ENCODE data around the gene PDE4D.

The PDE4D gene

DNA sequence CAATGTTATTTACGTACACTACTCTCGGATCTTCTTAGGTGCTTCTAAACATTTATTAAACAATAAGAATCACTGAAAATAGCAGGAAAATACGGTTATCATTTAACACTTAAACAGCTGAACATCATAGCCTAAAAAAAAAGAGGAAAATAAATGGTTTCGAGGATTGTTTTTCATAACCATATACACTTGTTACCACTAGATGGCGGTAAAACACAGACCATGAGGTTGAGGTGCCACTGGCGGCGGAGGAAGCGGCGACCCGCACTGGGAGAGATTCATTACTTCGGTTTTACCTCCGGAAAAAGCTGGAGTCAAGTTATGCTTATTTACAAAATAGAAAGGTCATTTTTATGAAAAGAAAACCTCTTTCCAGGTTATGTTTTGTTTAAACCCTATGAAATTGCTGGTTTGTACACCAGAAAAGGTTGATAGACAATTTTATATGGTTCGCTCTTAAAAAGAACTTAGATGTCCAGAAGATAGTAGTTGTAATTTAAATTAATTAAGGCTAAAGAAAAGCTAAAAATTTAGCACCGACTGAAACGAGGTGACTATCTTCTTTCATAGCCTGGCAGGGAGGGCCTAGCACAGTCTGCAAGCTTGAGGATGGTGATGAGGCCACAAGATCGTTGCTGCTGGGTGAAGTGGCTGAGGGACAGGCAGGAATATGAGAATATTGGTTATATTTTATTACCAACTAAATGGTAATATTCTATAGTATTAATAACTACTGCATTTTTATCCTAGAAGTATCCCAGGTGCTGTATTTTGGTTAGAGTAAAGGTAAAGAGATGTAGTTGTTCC lies 704.9 kb downstream of the PDE4D start:
- peak; percentile 70 for DNase-seq

DNA sequence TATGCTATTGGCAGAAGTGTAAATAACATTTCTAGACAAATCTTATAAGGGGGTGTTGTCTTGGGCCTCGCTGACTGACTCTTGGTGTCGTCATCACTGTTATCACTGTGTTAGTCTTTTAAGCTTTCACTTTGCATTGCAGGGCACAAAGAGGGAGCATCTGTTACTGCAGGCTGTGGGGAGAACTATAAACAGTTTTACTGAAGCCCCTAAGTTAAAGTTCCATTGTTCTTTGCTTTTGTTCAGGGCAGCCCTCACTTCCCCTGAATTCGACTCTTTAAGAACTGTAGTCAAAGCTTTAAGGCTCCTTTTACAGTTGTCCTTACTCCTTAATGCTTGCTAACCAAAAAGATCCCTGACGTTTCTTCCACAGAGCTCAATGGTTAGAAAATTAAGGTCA lies 705.7 kb downstream of the PDE4D start:
- no peak for DNase-seq

DNA sequence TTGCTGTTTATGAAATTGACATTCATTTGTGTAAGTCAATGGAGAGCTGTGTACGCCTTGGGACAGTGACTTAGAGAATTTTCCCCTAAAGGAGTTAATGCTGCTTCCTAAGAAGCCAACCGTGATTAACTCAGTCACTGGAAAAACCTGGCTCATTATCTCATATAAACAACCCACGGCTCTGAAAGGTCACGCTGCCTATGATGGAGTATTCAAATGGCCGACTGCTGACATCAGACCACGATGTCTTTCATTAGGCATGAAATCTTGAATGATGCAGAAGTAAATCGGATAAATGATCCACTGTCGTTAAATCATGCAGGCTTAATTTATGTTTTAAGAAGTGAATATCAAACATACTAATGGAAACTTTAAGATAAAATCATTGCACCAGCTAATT lies 706.9 kb downstream of the PDE4D start:
- no peak for DNase-seq

DNA sequence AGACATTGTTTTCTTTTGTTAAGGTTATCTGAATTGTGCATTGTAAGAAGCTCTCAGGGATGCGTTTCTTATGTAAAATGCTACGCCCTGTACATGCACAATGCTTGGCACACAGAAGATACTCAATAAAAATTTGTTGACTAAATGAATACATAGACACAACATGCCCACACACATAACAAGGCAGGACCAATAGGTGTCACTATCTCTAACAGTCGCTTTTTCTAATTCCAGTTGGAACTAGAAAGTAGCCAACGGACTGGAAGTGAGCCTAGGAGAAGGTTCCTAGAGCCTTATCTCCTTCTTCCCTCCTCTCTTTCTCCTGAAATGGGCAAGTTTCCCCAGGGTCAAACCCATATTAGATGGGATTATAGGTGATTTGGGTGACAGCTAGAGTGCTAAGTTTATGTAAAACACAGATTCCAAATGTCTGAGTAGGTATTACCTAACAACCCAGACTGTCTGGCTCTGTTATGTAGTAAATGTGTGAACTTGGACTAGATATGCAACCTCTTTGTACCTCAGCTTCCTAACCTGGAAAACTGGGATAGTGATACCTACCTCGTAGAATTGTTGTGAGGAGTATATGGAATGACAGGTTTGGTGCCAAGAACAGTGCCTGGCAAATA lies 707.7 kb downstream of the PDE4D start:
- no peak for DNase-seq

DNA sequence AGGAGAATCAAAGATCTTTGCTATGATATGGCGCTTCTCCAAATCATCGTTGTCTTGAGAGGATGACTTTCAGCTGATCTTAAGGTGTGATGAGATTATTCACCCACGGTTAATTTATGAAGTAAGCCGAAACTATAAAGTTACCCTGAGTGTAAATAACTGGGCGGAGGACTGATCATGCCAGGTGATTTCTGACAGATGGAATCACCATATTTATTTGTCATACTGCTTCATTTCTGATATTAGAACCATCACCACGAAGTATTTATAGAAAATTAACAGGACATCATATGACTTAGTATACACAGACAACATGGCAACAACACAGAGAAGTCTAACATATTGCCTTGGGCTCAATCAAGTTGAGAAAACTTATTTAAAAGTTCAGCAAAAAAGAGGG lies 708.8 kb downstream of the PDE4D start:
- DNase-seq = no peak

DNA sequence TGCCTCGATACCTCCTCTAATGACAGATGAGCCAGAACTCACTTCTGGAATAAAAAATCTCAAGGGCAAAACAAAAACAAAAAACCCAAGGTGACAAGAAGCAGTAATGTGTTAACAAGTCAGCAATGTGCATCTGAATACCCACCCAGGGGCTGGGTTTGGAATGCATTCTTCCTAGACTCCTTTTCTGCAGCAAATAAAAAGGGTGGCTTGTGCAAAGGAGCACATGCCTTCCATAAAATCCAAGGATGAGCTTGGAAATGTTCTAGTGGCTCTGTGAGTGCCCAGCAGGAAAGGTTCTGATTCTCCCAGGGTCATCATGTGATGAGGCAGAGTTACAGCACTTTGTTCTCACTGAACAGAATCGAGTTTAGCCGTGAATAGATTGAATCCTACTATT lies 710.8 kb downstream of the PDE4D start:
- no peak for DNase-seq

DNA sequence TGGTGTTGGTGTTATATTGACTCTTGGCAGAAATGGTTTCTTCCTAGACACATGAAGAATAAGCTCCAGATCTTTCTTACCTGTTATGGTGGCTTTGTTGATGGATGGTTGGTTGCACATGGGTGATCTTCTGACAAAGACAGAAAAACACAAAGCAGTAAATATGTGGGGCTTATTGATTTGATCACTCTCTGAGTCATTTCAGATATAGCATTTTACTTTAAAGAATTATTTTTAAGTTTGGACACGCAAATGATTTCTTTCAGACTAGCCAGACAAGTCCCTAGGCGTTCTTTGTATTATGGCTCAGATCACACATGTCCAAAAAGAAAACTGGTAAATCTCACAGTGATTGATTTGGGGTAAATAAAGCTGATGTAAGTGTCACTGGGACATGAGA lies 713.0 kb downstream of the PDE4D start:
- DNase-seq = no peak

DNA sequence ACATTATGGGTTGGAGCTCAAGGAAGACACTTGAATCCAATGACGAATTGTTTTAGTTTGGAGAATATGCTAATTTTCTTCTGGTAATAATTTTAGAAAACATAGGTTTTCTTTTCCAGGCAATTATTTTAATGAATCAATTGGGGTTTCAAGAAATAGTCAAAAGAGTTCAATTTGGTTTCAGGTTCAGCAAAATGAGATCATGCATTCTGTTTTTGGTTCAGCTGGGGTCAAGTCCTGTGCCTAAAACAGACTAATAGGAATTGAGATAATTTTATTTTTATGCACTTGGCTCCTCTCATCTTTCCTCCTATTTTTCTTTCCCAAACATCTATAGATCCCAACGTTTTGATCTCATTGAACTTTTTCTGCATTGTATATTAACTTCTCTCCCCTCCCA lies 713.8 kb downstream of the PDE4D start:
- no peak for DNase-seq

DNA sequence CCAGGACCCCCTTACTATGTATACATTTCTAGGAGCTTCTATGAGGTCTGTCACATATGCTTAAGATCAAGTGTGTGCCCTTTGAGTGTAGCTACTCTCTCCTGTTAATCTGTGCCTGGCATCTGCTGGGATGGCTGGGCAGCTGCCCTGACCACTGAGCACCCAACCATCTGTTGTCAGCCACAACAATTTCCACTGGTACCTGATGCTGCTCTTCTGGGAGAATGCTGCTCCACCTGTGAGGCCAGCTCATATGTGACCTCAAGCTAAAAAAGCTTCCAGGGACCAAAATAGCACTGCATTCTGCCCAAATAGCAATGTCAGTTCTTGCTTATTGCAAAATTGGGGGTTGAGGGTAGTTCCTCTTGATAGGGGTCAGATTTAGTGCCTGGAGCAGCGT lies 715.0 kb downstream of the PDE4D start:
- DNase-seq = no peak

DNA sequence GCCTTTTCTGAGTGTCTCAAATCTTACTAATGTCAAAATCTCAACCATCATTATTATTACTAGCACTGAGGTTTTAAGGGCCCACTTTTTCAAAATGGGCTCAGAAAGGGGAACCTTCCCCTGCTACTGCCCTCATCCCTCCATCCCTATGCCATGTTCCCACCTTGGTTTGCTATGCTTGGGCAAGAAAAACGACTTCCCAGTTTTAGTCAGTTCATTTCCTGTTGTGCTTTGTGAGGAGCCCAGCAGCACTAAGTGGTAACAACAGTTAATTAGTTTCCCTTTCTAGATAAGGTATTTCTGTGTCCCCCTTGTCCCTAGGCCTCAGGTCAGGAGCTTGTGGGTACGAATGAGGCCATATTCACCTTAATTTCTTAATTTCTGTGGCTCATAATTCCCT lies 715.5 kb downstream of the PDE4D start:
- no peak for DNase-seq

DNA sequence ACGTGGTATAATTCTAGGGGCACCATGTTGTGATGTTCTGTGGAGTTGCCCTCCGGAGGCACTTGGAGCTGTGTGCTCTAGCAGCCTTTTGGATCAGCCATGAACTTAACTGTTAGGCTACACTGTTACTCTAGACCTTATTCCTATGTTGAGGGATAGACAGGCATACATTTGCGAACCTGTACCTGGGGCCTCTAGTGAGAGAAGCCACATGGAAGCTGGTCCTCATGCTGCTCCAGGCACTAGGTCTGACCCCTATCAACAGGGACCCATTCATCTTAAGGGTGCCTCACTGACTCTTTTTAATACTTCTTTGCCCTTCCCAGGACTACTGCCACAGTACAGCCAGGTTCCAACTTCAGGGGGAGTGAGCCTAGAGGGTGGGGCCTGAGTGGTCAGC lies 715.9 kb downstream of the PDE4D start:
- no peak for DNase-seq

DNA sequence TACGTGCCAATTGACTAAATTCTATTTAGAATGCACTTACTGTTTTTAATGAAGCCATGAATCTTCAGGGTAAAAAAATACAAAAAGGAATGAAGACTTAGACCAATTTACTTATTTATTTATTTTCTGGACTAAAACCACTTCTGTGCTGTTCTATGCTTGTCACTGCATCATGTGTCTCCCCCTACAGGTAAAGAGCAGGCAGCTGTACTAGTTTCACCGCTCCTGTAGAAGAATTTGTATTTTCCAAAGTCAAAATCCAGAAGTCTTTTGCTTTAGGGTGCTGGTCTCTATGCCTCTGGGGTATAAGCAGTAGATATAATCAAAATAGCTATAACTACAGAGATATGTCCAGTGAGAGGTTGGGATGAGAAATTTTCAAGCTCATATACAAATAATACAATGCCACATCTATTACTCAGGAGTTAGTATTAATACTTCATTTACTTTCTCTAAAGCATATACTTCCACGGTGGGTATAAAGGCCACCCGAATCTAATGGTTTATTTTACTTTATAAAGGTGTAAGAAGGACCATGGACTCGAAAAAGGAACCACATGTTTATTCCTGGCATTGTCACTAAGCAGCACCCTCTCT lies 719.2 kb downstream of the PDE4D start:
- peak; percentile 58 for DNase-seq

DNA sequence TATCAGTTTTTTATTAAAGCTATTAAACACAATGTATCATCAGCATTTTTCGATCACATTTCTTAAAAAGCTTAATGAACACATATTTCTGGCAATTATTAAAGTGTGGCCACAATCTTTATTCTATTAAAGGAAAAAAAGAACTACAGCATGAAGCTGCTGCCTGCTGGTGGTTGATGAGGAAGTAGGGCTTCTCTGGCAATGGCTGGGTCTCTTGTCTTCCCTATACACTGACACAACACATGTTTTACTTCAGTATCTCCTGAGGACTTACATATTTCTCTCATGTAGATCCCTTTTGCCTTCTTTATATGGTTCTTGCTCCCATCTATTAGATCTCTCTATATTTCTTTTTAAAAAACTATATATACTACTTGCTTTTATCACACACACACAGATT lies 719.9 kb downstream of the PDE4D start:
- no peak for DNase-seq

DNA sequence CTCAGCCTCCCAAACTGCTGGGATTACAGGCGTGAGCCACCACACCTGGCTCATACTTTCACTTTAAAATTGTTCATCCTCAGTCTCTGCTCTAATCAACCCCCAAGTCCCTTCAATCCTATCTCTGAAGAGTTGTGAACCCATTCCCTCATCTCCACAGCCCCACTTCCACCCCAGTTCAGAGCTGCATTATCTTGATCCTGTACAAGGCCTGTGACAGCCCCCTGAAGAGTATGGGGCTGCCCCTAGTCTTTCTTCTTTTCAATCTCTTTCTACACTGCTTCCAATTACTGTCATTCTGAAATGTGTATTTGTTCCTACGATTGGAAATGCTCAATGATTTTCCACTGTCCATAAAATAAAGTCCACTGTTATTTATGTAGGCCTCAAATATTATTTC lies 722.4 kb downstream of the PDE4D start:
- DNase-seq = no peak

DNA sequence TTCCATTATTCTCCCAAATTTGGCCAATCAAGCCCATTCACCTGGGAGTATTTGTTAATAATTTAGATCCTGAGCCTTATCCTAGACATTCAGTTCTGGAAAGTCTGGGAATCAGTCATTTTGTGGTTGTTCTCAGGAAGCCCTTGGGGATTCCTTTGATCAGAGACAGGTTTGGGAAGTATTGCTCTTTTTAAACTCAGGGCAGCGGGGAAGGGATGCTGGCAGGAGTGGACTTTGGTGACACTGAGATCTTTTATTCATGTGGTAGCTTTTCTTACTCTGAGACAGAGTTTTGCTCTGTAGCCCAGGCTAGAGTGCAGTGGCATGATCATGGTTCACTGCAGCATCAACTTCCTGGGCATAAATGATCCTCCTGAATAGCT lies 723.8 kb downstream of the PDE4D start:
- DNase-seq = no peak

DNA sequence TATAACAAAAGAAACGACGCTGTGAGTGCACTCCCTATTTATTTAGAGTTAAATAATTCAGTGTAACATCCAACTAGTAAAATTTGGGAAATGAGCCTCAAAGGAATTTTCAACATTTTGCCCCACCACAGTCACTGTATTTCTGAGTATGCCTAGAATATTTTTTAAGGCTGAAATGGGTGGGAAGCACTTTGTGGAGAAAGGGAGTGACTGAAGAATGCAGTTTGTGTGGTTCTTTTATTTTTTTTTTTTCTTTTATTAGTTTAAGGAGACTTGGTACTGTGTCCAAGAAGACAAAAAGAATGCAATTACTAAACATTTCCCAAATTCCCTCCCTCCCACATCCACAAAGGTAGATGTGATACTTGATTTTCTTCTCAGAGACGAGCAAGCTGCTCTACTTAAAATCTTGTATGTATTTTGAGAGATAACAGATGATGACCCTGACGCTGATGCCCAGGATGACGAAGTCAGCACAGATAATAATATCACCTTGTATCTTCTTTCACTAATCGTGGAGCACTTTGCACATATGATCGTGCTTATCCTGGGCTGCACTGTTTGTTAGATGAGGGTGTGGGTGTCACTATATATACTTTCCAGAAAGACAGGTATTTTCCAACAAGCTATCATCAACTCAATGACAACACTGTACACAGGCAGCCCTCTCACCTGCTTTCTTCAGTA lies 724.3 kb downstream of the PDE4D start:
- DNase-seq = no peak

DNA sequence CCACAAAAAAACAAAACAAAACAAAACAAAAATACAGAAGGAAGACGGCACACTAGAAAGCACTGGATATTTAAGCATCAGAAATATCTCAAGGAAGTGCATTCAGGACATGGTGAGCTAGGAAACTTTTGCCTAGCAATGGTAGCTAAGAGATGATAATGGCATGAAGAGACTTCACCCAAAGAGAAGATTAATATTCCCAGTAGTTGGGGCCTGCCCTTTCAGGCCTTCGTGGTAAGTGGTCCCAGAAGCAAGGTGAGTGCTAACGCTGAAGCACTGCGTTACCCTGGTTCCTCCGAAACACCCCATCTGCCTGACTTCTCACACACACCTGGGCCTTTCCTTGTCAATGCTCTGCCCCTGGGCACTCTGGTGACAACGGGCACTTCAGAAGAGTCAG lies 725.5 kb downstream of the PDE4D start:
- no peak for DNase-seq

DNA sequence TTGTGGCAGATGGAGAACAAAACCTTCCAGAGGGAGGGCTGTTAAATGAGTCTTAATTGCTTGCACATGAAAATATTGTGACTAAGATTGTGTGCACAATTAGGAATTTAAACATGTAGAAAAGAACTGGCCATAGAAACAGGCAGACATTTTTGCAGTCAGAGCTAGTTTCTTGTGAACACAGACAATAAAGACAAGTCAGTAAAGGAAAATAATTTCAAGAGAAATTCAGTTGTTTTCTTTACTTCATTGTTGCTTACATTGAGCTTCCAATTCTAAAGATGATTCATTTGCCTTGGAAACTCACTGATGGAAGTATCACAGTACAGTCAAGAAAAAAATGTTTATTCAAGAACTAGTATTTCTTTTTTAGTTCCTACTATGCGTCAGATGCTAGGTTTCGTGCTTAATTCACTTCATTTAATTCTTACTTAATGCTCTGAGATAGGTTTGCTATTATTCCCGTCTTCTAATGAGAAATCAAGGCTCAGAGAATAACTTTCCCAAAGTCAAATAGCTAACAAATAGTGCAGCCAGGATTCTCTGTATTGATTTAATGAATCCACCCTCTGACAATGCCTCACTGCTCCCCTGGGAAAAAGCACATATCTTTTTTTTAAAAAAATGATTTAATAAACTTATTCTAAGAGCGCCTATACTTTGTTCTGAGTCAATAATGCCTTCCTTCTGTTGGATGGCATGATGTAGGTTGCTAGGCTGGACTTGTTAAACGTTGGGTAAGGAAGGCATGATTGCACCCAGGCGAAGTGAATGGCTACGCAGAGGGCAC lies 729.3 kb downstream of the PDE4D start:
- DNase-seq = no peak

DNA sequence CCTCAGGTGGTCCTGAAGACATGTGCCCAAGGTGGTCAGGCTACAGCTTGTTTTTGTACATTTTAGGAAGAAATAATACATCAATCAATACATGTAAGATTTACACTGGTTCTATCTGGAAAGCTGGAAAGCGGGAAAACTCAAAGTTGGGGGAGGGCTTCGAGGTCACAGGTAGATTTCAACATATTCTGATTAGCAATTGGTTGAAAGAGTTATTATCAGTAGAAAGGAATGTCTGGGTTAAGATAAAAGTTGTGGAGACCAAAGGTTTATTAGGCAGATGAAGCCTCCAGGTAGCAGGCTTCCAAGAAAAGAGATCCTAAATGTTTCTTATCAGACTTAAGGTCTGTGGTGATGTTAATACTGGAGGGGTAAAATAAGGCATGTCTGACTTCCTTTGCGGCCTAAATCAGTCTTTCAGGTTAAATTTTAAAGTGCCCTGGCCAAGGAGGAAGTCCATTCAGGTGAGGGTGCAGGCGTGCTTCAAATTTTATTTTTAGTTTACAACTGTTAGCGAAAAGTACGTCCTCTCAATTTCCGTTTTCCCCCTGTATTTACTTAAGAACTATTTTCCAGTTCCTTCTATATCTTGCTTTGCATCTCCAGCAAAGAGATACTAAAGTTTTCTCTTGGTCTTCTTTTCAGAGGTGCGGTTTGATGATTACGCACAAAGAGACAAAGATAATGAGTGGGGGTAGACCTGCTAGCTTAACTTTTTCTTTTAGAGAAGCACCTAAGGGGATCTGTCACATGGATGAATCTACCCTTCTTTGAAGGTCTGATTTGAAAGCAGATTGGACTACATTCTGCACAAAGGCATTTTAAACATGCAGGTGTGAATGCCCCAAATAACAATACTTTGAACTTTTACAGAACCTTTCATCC lies 732.1 kb downstream of the PDE4D start:
- no peak for DNase-seq

DNA sequence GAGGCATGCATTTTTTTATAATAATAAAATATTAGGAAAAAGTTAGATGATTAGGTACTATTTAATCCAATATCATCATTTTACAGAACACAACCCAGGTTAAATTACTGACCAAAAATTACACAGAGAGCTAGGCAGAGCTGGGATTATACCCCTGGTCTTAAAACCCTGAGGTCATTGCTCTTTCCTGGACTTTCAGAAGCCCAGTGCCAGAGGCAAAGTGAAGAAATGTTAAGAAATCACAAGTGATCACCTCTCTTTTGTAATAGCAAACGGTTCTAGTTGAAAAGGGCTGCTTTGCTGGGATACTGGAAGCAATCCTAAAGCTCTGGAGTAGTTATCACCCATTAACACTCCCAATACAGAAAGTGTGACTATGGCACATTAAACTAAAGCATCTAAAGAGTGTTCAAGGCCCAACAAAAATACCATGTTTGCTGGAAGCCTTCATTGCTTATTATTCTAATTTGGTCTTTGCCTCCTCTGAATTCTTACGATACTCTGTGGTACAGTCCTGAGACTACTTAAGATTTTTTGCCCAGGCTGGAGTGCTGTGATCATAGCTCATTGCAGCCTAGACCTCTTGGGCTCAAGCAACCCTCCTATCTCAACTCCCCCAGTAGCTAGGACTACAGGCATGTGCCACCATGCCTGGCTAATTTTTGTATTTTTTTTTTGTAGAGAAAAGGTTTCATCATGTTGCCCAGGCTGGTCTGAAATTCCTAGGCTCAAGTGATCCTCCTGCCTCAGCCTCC lies 734.7 kb downstream of the PDE4D start:
- no peak for DNase-seq

DNA sequence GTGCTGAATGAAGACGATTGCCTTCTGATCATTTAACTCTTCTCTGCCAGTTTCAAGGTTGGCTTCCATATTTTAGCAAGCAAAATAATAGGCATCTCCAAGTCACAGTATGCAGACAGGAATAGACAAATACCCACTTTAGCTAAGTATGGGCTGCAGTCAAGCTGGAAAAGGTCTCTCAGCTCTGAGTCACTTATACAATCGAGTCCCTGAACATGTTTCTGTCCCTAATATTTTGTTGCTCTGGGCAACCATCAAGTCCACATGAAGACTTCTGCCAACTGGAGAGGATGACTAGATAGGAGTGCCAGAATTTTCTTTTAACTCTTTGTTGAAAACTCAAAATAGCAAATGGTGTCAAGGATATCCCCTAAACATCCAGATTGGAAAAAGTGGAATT lies 735.4 kb downstream of the PDE4D start:
- DNase-seq = no peak

Measured in RPMI8226 (cell line).